HEK293 (cell line): ENCODE data around the gene SPECC1L.
"Not testable (repeated sequence)": the region's sequence is repeated elsewhere in the genome, so short reads cannot be mapped to it uniquely, and the experiment has no call there.

ENCODE experiments used
- REPIN1 ChIP-seq: fragments of 450-650 bp; formaldehyde crosslinking; IDR thresholded peaks from 2 replicates; pipeline ENCODE4 v1.5.1; 2017; ENCODE audit warnings: missing biosample characterization, missing genetic modification characterization, low read depth
- ZBTB20 ChIP-seq: fragments of 450-650 bp; formaldehyde crosslinking; IDR thresholded peaks from 2 replicates; pipeline ENCODE4 v1.5.1; 2016; ENCODE audit warnings: missing biosample characterization, missing genetic modification characterization

DNA sequence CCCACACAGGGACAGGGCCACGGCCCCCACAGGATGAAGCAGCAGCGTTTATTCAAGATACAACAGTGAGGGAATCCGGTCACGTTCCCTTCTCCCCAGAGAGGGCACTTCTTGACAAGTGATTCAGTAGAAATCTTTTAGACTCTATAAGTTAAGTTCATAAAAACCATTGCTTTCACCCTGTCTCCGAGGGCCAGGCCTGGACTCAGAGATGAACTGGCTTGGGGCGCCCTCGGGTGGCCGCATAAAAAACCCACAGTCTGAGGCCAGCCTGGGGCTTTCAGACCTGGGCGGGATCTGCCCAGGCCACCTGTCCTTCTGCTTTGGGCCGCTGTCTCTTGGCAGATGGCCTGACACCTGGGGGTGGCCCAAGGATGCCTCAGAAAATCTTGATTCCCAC lies 11.2 kb upstream of the SPECC1L start:
- TF ChIP-seq REPIN1 (tag by site-specific recombination); ZBTB20: not testable (repeated sequence)
